GM23338 (cell line): Measurements from ENCODE around the gene SOX13. TPM values are rescaled to one million over a fixed set of nuclear protein-coding genes. Genes with fewer than 3 reads are reported as not detected.

Experiments used
- ATAC-seq: fragments of 200-7000 bp; cut with Tn5 transposase; 3 replicates; pipeline ENCODE4 v1.9.1; 2020
- DNase-seq: peaks from one replicate; pipeline ENCODE4 v3.0.0-alpha.2; 2015; ENCODE audit warnings: low spot score
- H2AFZ ChIP-seq: fragments of 200-600 bp; sonication (generic); 2 replicates; pipeline ENCODE4 v1.8.0; 2016; ENCODE audit warnings: antibody characterized with exemption, mild to moderate bottlenecking, moderate library complexity
- H3F3A ChIP-seq: fragments of 200-600 bp; sonication (generic); replicated peaks from 2 replicates; pipeline ENCODE4 v1.8.0; 2017; ENCODE audit warnings: antibody characterized with exemption, mixed run types, low read depth
- H3K27ac ChIP-seq: fragments of 200-600 bp; sonication (generic); 2 replicates; pipeline ENCODE4 v1.6.1; 2016; ENCODE audit warnings: low read depth
- H3K27me3 ChIP-seq: fragments of 200-600 bp; sonication (generic); 2 replicates; pipeline ENCODE4 v1.8.0; 2016; ENCODE audit warnings: mild to moderate bottlenecking, mixed run types, moderate library complexity; ENCODE audit not compliant: insufficient read depth
- H3K36me3 ChIP-seq: fragments of 200-600 bp; sonication (generic); 2 replicates; pipeline ENCODE4 v1.8.0; 2016; ENCODE audit warnings: mild to moderate bottlenecking; ENCODE audit not compliant: insufficient read depth
- H3K4me1 ChIP-seq: fragments of 200-600 bp; sonication (generic); 2 replicates; pipeline ENCODE4 v1.8.0; 2016; ENCODE audit warnings: mild to moderate bottlenecking, moderate library complexity; ENCODE audit not compliant: insufficient read depth
- H3K4me2 ChIP-seq: fragments of 200-600 bp; sonication (generic); 2 replicates; pipeline ENCODE4 v1.7.1; 2017; ENCODE audit warnings: mixed run types
- H3K4me3 ChIP-seq: fragments of 200-600 bp; sonication (generic); 2 replicates; pipeline ENCODE4 v1.6.1; 2016; ENCODE audit warnings: mixed run types
- H3K79me2 ChIP-seq: fragments of 200-600 bp; sonication (generic); replicated peaks from 2 replicates; pipeline ENCODE4 v1.8.0; 2017; ENCODE audit warnings: mild to moderate bottlenecking; ENCODE audit not compliant: insufficient read depth
- H3K9me2 ChIP-seq: fragments of 200-600 bp; sonication (generic); 2 replicates; pipeline ENCODE4 v1.8.0; 2017; ENCODE audit not compliant: insufficient read depth
- H4K20me1 ChIP-seq: fragments of 200-600 bp; sonication (generic); replicated peaks from 2 replicates; pipeline ENCODE4 v1.8.0; 2017; ENCODE audit warnings: mild to moderate bottlenecking; ENCODE audit not compliant: insufficient read depth
- H3K27ac Mint-ChIP-seq: 2 replicates; pipeline ENCODE4 v1.8.0; 2020; ENCODE audit warnings: inconsistent platforms, mild to moderate bottlenecking, moderate library complexity, mixed read lengths
- H3K27me3 Mint-ChIP-seq: 3 replicates; pipeline ENCODE4 v1.8.0; 2022; ENCODE audit warnings: low read depth, mild to moderate bottlenecking, moderate library complexity, mixed read lengths, inconsistent platforms; ENCODE audit not compliant: insufficient read depth, poor library complexity
- H3K36me3 Mint-ChIP-seq: 3 replicates; pipeline ENCODE4 v1.8.0; 2021; ENCODE audit warnings: low read depth, mild to moderate bottlenecking, inconsistent platforms, moderate library complexity, mixed read lengths
- H3K4me1 Mint-ChIP-seq: 3 replicates; pipeline ENCODE4 v1.8.0; 2020; ENCODE audit warnings: mild to moderate bottlenecking, inconsistent platforms, mixed read lengths
- H3K4me3 Mint-ChIP-seq: 3 replicates; pipeline ENCODE4 v1.8.0; 2021; ENCODE audit warnings: moderate library complexity, mild to moderate bottlenecking, inconsistent platforms, mixed read lengths
- H3K9me3 Mint-ChIP-seq: 3 replicates; pipeline ENCODE4 v1.8.0; 2020; ENCODE audit warnings: moderate library complexity, mild to moderate bottlenecking, inconsistent platforms, mixed read lengths
- CREB1 ChIP-seq: fragments of 250-450 bp; sonication (Bioruptor Pico); IDR thresholded peaks from 2 replicates; pipeline ENCODE4 v1.5.0; 2020; ENCODE audit warnings: low read depth, mild to moderate bottlenecking, moderate library complexity
- EZH2 ChIP-seq: fragments of 200-600 bp; sonication (generic); IDR thresholded peaks from one replicate; pipeline ENCODE4 v1.8.0; 2017; ENCODE audit warnings: antibody characterized with exemption, mild to moderate bottlenecking, low read depth; ENCODE audit not compliant: unreplicated experiment
- EZH2phosphoT487 ChIP-seq: fragments of 200-600 bp; sonication (generic); IDR thresholded peaks from one replicate; pipeline ENCODE4 v1.8.1; 2018; ENCODE audit warnings: antibody characterized with exemption; ENCODE audit not compliant: unreplicated experiment
- JUNB ChIP-seq: IDR thresholded peaks from one replicate; pipeline ENCODE4 v1.6.1; 2016; ENCODE audit warnings: antibody characterized with exemption; ENCODE audit not compliant: unreplicated experiment
- POLR2AphosphoS5 ChIP-seq: IDR thresholded peaks from 2 replicates; pipeline ENCODE4 v1.6.1; 2016; ENCODE audit warnings: antibody characterized with exemption, low read depth
- REST ChIP-seq: IDR thresholded peaks from one replicate; pipeline ENCODE4 v1.6.1; 2018; ENCODE audit warnings: antibody characterized with exemption; ENCODE audit not compliant: unreplicated experiment
- STAT1 ChIP-seq: IDR thresholded peaks from one replicate; pipeline ENCODE4 v1.6.1; 2016; ENCODE audit warnings: antibody characterized with exemption; ENCODE audit not compliant: unreplicated experiment
- ZNF114 ChIP-seq: fragments of 250-450 bp; sonication (Bioruptor Pico); IDR thresholded peaks from 2 replicates; pipeline ENCODE4 v1.5.0; 2020; ENCODE audit warnings: mild to moderate bottlenecking, moderate library complexity
- ZNF331 ChIP-seq: fragments of 250-450 bp; sonication (Bioruptor Pico); IDR thresholded peaks from 2 replicates; pipeline ENCODE4 v1.5.0; 2020; ENCODE audit warnings: low read depth, mild to moderate bottlenecking, moderate library complexity
- polyA plus RNA-seq: library from polyadenylated mRNA; unstranded; fragments of >200 nt; fragmentation: Nextera tagmentation; extraction: Ambion mirVana; gene quantifications from 2 replicates; pipeline ENCODE4 v1.2.1, GENCODE V29; 2016
- total RNA-seq: library from RNA; depleted of rRNA; stranded (reverse); fragments of >200 nt; shearing (Covaris generic); gene quantifications from 2 replicates; pipeline ENCODE4 v1.2.3, GENCODE V29; 2014
- TF ChIP-seq, protein P1 (sequence below), 2 experiments: fragments of 200-600 bp in 1 of 2; sonication (generic) in 1 of 2; conservative IDR thresholded peaks; 2 replicates each; pipeline versions ENCODE4 v1.5.1 to v1.6.1; 2016 to 2017; ENCODE audit warnings: antibody characterized with exemption in 2 of 2, low read depth in 2 of 2, mild to moderate bottlenecking in 2 of 2, moderate library complexity in 1 of 2
- TF ChIP-seq, protein P2 (sequence below): IDR thresholded peaks from 2 replicates; pipeline ENCODE4 v1.6.1; 2016; ENCODE audit warnings: antibody characterized with exemption
- TF ChIP-seq, protein P3 (sequence below): fragments of 250-450 bp; sonication (Bioruptor Pico); IDR thresholded peaks from 2 replicates; pipeline ENCODE4 v1.5.0; 2020; ENCODE audit warnings: mild to moderate bottlenecking, moderate library complexity

SOX13 gene
- total and polyA plus RNA-seq, 2 experiments from 2014 or later, result 28.6 to 123 TPM

DNA sequence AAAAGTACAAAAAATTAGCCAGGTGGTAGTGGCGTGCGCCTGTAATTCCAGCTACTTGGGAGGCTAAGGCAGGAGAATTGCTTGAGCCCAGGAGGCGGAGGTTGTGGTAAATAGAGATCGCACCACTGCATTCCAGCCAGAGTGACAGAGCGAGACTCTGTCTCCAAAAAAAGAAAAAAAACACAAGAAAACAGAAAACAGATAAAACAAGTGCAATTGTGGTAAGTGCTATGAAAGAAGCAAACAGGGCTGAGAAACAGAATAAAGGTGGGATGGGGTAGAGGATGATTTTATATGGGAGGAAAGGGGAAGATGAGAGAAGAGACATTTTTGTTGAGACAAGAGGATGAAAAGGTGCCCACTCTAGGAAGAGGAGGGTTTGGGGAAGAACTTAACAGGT, 5.0 kb upstream of the SOX13 start (continued):
- TF ChIP-seq, protein P1, sequence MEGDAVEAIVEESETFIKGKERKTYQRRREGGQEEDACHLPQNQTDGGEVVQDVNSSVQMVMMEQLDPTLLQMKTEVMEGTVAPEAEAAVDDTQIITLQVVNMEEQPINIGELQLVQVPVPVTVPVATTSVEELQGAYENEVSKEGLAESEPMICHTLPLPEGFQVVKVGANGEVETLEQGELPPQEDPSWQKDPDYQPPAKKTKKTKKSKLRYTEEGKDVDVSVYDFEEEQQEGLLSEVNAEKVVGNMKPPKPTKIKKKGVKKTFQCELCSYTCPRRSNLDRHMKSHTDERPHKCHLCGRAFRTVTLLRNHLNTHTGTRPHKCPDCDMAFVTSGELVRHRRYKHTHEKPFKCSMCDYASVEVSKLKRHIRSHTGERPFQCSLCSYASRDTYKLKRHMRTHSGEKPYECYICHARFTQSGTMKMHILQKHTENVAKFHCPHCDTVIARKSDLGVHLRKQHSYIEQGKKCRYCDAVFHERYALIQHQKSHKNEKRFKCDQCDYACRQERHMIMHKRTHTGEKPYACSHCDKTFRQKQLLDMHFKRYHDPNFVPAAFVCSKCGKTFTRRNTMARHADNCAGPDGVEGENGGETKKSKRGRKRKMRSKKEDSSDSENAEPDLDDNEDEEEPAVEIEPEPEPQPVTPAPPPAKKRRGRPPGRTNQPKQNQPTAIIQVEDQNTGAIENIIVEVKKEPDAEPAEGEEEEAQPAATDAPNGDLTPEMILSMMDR (conservative IDR thresholded peaks at IDR 0.05; ENCODE audit: low read depth in 2 of 2), result no peak
- TF ChIP-seq STAT1, result no peak
- TF ChIP-seq ZNF114 (CRISPR knock-in tag), result no peak
- TF ChIP-seq EZH2phosphoT487, result no peak
- no peak for TF ChIP-seq JUNB
- TF ChIP-seq, protein P2, sequence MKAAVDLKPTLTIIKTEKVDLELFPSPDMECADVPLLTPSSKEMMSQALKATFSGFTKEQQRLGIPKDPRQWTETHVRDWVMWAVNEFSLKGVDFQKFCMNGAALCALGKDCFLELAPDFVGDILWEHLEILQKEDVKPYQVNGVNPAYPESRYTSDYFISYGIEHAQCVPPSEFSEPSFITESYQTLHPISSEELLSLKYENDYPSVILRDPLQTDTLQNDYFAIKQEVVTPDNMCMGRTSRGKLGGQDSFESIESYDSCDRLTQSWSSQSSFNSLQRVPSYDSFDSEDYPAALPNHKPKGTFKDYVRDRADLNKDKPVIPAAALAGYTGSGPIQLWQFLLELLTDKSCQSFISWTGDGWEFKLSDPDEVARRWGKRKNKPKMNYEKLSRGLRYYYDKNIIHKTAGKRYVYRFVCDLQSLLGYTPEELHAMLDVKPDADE, result no peak
- no peak for TF ChIP-seq EZH2
- no peak for TF ChIP-seq ZNF331 (CRISPR knock-in tag)

GRCh38 chr1:204069887-204070286, 3.0 kb upstream of the SOX13 start:
- peak overlapping the region; percentile 35; the same call in 1 of the 2 replicates for H2AFZ ChIP-seq
- peaks cover 1% of the 10 kb centered on the region; the same call in 1 of the 2 replicates for H4K20me1 ChIP-seq
- ATAC-seq, result no peak
- no peak for TF ChIP-seq ZNF331 (CRISPR knock-in tag)
- no peak for TF ChIP-seq JUNB
- no peak for TF ChIP-seq STAT1
- no peak for TF ChIP-seq CREB1 (CRISPR knock-in tag)
- no peak for TF ChIP-seq REST
- TF ChIP-seq POLR2AphosphoS5, result no peak
- TF ChIP-seq ZNF114 (CRISPR knock-in tag), result no peak
- TF ChIP-seq, protein P3, sequence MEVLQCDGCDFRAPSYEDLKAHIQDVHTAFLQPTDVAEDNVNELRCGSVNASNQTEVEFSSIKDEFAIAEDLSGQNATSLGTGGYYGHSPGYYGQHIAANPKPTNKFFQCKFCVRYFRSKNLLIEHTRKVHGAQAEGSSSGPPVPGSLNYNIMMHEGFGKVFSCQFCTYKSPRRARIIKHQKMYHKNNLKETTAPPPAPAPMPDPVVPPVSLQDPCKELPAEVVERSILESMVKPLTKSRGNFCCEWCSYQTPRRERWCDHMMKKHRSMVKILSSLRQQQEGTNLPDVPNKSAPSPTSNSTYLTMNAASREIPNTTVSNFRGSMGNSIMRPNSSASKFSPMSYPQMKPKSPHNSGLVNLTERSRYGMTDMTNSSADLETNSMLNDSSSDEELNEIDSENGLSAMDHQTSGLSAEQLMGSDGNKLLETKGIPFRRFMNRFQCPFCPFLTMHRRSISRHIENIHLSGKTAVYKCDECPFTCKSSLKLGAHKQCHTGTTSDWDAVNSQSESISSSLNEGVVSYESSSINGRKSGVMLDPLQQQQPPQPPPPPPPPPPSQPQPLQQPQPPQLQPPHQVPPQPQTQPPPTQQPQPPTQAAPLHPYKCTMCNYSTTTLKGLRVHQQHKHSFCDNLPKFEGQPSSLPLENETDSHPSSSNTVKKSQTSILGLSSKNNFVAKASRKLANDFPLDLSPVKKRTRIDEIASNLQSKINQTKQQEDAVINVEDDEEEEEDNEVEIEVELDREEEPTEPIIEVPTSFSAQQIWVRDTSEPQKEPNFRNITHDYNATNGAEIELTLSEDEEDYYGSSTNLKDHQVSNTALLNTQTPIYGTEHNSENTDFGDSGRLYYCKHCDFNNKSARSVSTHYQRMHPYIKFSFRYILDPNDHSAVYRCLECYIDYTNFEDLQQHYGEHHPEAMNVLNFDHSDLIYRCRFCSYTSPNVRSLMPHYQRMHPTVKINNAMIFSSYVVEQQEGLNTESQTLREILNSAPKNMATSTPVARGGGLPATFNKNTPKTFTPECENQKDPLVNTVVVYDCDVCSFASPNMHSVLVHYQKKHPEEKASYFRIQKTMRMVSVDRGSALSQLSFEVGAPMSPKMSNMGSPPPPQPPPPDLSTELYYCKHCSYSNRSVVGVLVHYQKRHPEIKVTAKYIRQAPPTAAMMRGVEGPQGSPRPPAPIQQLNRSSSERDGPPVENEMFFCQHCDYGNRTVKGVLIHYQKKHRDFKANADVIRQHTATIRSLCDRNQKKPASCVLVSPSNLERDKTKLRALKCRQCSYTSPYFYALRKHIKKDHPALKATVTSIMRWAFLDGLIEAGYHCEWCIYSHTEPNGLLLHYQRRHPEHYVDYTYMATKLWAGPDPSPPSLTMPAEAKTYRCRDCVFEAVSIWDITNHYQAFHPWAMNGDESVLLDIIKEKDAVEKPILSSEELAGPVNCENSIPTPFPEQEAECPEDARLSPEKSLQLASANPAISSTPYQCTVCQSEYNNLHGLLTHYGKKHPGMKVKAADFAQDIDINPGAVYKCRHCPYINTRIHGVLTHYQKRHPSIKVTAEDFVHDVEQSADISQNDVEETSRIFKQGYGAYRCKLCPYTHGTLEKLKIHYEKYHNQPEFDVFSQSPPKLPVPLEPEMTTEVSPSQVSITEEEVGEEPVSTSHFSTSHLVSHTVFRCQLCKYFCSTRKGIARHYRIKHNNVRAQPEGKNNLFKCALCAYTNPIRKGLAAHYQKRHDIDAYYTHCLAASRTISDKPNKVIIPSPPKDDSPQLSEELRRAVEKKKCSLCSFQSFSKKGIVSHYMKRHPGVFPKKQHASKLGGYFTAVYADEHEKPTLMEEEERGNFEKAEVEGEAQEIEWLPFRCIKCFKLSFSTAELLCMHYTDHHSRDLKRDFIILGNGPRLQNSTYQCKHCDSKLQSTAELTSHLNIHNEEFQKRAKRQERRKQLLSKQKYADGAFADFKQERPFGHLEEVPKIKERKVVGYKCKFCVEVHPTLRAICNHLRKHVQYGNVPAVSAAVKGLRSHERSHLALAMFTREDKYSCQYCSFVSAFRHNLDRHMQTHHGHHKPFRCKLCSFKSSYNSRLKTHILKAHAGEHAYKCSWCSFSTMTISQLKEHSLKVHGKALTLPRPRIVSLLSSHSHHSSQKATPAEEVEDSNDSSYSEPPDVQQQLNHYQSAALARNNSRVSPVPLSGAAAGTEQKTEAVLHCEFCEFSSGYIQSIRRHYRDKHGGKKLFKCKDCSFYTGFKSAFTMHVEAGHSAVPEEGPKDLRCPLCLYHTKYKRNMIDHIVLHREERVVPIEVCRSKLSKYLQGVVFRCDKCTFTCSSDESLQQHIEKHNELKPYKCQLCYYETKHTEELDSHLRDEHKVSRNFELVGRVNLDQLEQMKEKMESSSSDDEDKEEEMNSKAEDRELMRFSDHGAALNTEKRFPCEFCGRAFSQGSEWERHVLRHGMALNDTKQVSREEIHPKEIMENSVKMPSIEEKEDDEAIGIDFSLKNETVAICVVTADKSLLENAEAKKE (CRISPR knock-in tag), result no peak
- Mint-ChIP-seq H3K27me3 (peaks cover 13% of the 10 kb centered on the region), H3K36me3 (peaks cover 10% of the 10 kb centered on the region), H3K4me3 (no peak overlapping the region; the same call in 2 of the 3 replicates), H3K9me3 (peaks cover 14% of the 10 kb centered on the region), H3K4me1 (peaks cover 33% of the 10 kb centered on the region), H3K27ac (no peak overlapping the region)
- no peaks in the 10 kb centered on the region for H3K36me3 ChIP-seq
- no peak for DNase-seq
- peaks cover 34% of the 10 kb centered on the region for H3K4me1 ChIP-seq
- peak overlapping the region; percentile 58; the same call in 1 of the 2 replicates for H3K4me2 ChIP-seq
- 0 out of 2 replicates have a peak, but pooled peaks cover 7% of the 10 kb centered on the region for H3F3A ChIP-seq
- H3K9me2 ChIP-seq, result peaks cover under 1% of the 10 kb centered on the region; the same call in 1 of the 2 replicates
- H3K79me2 ChIP-seq, result peaks cover 19% of the 10 kb centered on the region
- H3K27me3 ChIP-seq, result 0 out of 2 replicates have a peak, but pooled peaks cover 3% of the 10 kb centered on the region
- H3K4me3 ChIP-seq, result no peak overlapping the region
- H3K27ac ChIP-seq, result peak overlapping the region; percentile 66
